H1 (cell line): ENCODE data around the gene PACSIN1. TPM values are rescaled to one million over a fixed set of nuclear protein-coding genes. Genes with fewer than 3 reads are reported as not detected.

Source experiments
- CTCF ChIA-PET: fragments of 300-600 bp; sonication (Branson Sonifier 250); formaldehyde crosslinking; loops from one replicate; lab custom pipeline; 2021; ENCODE audit not compliant: partially characterized antibody; lab: Charles Lee
- POLR2A ChIA-PET: fragments of 300-600 bp; sonication (Branson Sonifier 250); formaldehyde crosslinking; loops from one replicate; lab custom pipeline; 2021; ENCODE audit warnings: inconsistent platforms; ENCODE audit not compliant: partially characterized antibody; lab: Charles Lee
- DNase-seq, 2 experiments: peaks; one replicate each; pipeline versions ENCODE4 v3.0.0 to v3.0.0-alpha.2; 2010 to 2022; ENCODE audit warnings: low spot score in 2 of 2, low read depth in 1 of 2, mixed read lengths in 1 of 2
- FAIRE-seq: peaks from 2 replicates; lab custom pipeline; 2011; peaks lifted over from hg19 to GRCh38; lab: Jason Lieb, UNC
- H2AFZ ChIP-seq: 2 replicates; pipeline ENCODE4 v1.8.1; 2012; ENCODE audit warnings: low read length, inconsistent platforms
- H2AK5ac ChIP-seq: 2 replicates; pipeline ENCODE4 v1.6.1; 2013; ENCODE audit warnings: low read depth, low read length
- H2BK120ac ChIP-seq: replicated peaks from 2 replicates; pipeline ENCODE3; 2013; ENCODE audit warnings: low read depth, low read length, inconsistent platforms
- H2BK12ac ChIP-seq: 2 replicates; pipeline ENCODE4 v1.6.1; 2013; ENCODE audit warnings: low read depth, low read length
- H2BK15ac ChIP-seq: 2 replicates; pipeline ENCODE4 v1.6.1; 2013; ENCODE audit warnings: low read length
- H2BK20ac ChIP-seq: 2 replicates; pipeline ENCODE4 v1.6.1; 2013; ENCODE audit warnings: low read length
- H2BK5ac ChIP-seq: 2 replicates; pipeline ENCODE4 v1.6.1; 2013; ENCODE audit warnings: low read depth, low read length
- H3K14ac ChIP-seq: 2 replicates; pipeline ENCODE4 v1.6.1; 2013; ENCODE audit warnings: inconsistent platforms; ENCODE audit not compliant: insufficient read length
- H3K18ac ChIP-seq: 2 replicates; pipeline ENCODE4 v1.6.1; 2013; ENCODE audit warnings: low read length; ENCODE audit errors: extremely low read depth
- H3K23ac ChIP-seq: 2 replicates; pipeline ENCODE4 v1.6.1; 2013; ENCODE audit warnings: inconsistent platforms; ENCODE audit not compliant: insufficient read length
- H3K23me2 ChIP-seq: 2 replicates; pipeline ENCODE4 v1.6.1; 2013; ENCODE audit warnings: low read depth, low read length
- H3K27ac ChIP-seq: 2 replicates; pipeline ENCODE4 v1.6.1; 2011; ENCODE audit warnings: low read depth, low read length, inconsistent platforms
- H3K27me3 ChIP-seq, 4 experiments: replicated peaks in 1 of 4; 1 replicate in 1 of 4; 2 replicates in 3 of 4; pipeline versions ENCODE4 v1.6.1 to v1.8.1; 2011 to 2013; ENCODE audit warnings: low read length in 3 of 4, mild to moderate bottlenecking in 3 of 4, inconsistent platforms in 2 of 4, mixed read lengths in 2 of 4, moderate library complexity in 1 of 4; ENCODE audit not compliant: control insufficient read depth in 3 of 4, insufficient read depth in 3 of 4; ENCODE audit errors: extremely low read depth in 1 of 4
- H3K36me3 ChIP-seq, 4 experiments: 2 replicates each; pipeline versions ENCODE4 v1.6.1 to v1.8.1; 2011 to 2013; ENCODE audit warnings: mild to moderate bottlenecking in 4 of 4, low read length in 3 of 4, moderate library complexity in 2 of 4, control low read depth in 1 of 4, inconsistent platforms in 1 of 4; ENCODE audit not compliant: insufficient read depth in 4 of 4, control insufficient read depth in 2 of 4
- H3K4ac ChIP-seq: replicated peaks from 2 replicates; pipeline ENCODE3; 2013; ENCODE audit warnings: low read length, low read depth, mixed read lengths, inconsistent platforms; ENCODE audit not compliant: insufficient read length
- H3K4me1 ChIP-seq, 4 experiments: replicated peaks in 1 of 4; 1 replicate in 1 of 4; 2 replicates in 3 of 4; pipeline versions ENCODE4 v1.6.1 to v1.8.1; 2011 to 2013; ENCODE audit warnings: low read length in 3 of 4, inconsistent platforms in 2 of 4, mixed read lengths in 1 of 4; ENCODE audit not compliant: insufficient read depth in 4 of 4, control insufficient read depth in 3 of 4
- H3K4me2 ChIP-seq, 2 experiments: 2 replicates each; pipeline versions ENCODE4 v1.6.1 to v1.8.1; 2011 to 2013; ENCODE audit warnings: low read depth in 2 of 2, low read length in 2 of 2, control low read depth in 1 of 2, inconsistent platforms in 1 of 2, mild to moderate bottlenecking in 1 of 2; ENCODE audit not compliant: insufficient read depth in 1 of 2
- H3K4me3 ChIP-seq, 4 experiments: fragments of 200-600, 300-600 bp in 1 of 4; sonication (generic), shearing (Covaris generic), sonication (Bioruptor Twin) in 1 of 4; 2 replicates each; pipeline versions ENCODE4 v1.5.1 to v1.8.1; 2011 to 2016; ENCODE audit warnings: low read length in 4 of 4, low read depth in 3 of 4, control low read depth in 2 of 4, inconsistent platforms in 2 of 4, mild to moderate bottlenecking in 2 of 4, mixed read lengths in 1 of 4, moderate library complexity in 1 of 4; ENCODE audit not compliant: insufficient read depth in 2 of 4; ENCODE audit errors: extremely low read depth in 1 of 4
- H3K56ac ChIP-seq: replicated peaks from 2 replicates; pipeline ENCODE3; 2013; ENCODE audit warnings: low read depth, mild to moderate bottlenecking, mixed read lengths, low read length, inconsistent platforms; ENCODE audit not compliant: insufficient read length
- H3K79me1 ChIP-seq: 2 replicates; pipeline ENCODE4 v1.6.1; 2013; ENCODE audit warnings: low read depth, low read length, control low read depth
- H3K79me2 ChIP-seq, 2 experiments: 2 replicates each; pipeline versions ENCODE4 v1.6.1 to v1.8.1; 2012 to 2013; ENCODE audit warnings: low read length in 2 of 2, mild to moderate bottlenecking in 2 of 2, inconsistent platforms in 1 of 2; ENCODE audit not compliant: insufficient read depth in 2 of 2, control insufficient read depth in 1 of 2
- H3K9ac ChIP-seq, 4 experiments: replicated peaks in 1 of 4; 1 replicate in 1 of 4; 2 replicates in 3 of 4; pipeline versions ENCODE4 v1.6.1 to v1.8.1; 2011 to 2013; ENCODE audit warnings: low read depth in 3 of 4, low read length in 3 of 4, control low read depth in 2 of 4, mild to moderate bottlenecking in 2 of 4, moderate library complexity in 2 of 4, inconsistent platforms in 1 of 4; ENCODE audit errors: extremely low read depth in 1 of 4
- H3K9me3 ChIP-seq, 2 experiments: 2 replicates each; pipeline versions ENCODE4 v1.6.1 to v1.8.1; 2012 to 2013; ENCODE audit warnings: mild to moderate bottlenecking in 2 of 2, moderate library complexity in 2 of 2, control low read depth in 1 of 2, inconsistent platforms in 1 of 2, low read depth in 1 of 2, low read length in 1 of 2, mixed read lengths in 1 of 2; ENCODE audit not compliant: insufficient read depth in 2 of 2
- H4K20me1 ChIP-seq, 2 experiments: replicated peaks in 1 of 2; 2 replicates each; pipeline versions ENCODE3 to v1.8.1; 2011 to 2013; ENCODE audit warnings: inconsistent platforms in 2 of 2, low read length in 2 of 2, mild to moderate bottlenecking in 1 of 2; ENCODE audit not compliant: insufficient read depth in 2 of 2, control insufficient read depth in 1 of 2
- H4K5ac ChIP-seq: 2 replicates; pipeline ENCODE4 v1.6.1; 2013; ENCODE audit warnings: low read length, low read depth, mixed read lengths, inconsistent platforms; ENCODE audit not compliant: insufficient read length
- H4K8ac ChIP-seq: 2 replicates; pipeline ENCODE4 v1.8.0; 2013; ENCODE audit warnings: mild to moderate bottlenecking, moderate library complexity, low read length, inconsistent platforms; ENCODE audit not compliant: insufficient read depth; ENCODE audit errors: extremely low read depth
- H4K91ac ChIP-seq: replicated peaks from 2 replicates; pipeline ENCODE3; 2013; ENCODE audit warnings: low read length, mixed read lengths, inconsistent platforms; ENCODE audit not compliant: insufficient read length
- ATF2 ChIP-seq: IDR thresholded peaks from 2 replicates; pipeline ENCODE4 v1.6.1; 2012; ENCODE audit warnings: low read length, inconsistent platforms
- BRCA1 ChIP-seq: IDR thresholded peaks from 2 replicates; pipeline ENCODE4 v1.6.1; 2012; ENCODE audit warnings: low read depth, low read length, improper control_type of control experiment
- CTBP2 ChIP-seq: IDR thresholded peaks from 2 replicates; pipeline ENCODE4 v1.7.0; 2011; ENCODE audit warnings: borderline replicate concordance, mild to moderate bottlenecking, moderate library complexity, mixed read lengths, low read length; ENCODE audit not compliant: insufficient read depth, insufficient read length
- EP300 ChIP-seq, 2 experiments: IDR thresholded peaks; 1 replicate in 1 of 2; 2 replicates in 1 of 2; pipeline ENCODE4 v1.6.1; 2011 to 2012; ENCODE audit warnings: low read depth in 2 of 2, low read length in 2 of 2, mild to moderate bottlenecking in 2 of 2, borderline replicate concordance in 1 of 2, inconsistent platforms in 1 of 2, moderate library complexity in 1 of 2
- KDM4A ChIP-seq: IDR thresholded peaks from one replicate; pipeline ENCODE4 v1.7.1; 2012; ENCODE audit warnings: low read depth, mild to moderate bottlenecking, moderate library complexity, low read length, inconsistent platforms; ENCODE audit not compliant: severe bottlenecking
- SAP30 ChIP-seq: fragments of 300-600 bp; sonication (generic); IDR thresholded peaks from 2 replicates; pipeline ENCODE4 v1.7.1; 2012; ENCODE audit warnings: low read length, moderate library complexity, mild to moderate bottlenecking, inconsistent platforms; ENCODE audit not compliant: insufficient read depth, insufficient replicate concordance
- SUZ12 ChIP-seq: fragments of 200-600 bp; sonication (generic); IDR thresholded peaks from 2 replicates; pipeline ENCODE4 v1.6.1; 2012; ENCODE audit warnings: mild to moderate bottlenecking, inconsistent platforms, low read length, moderate library complexity, mixed read lengths
- TAF1 ChIP-seq: IDR thresholded peaks from 2 replicates; pipeline ENCODE4 v1.6.1; 2011; ENCODE audit warnings: mild to moderate bottlenecking, low read depth, low read length
- TCF12 ChIP-seq: IDR thresholded peaks from 2 replicates; pipeline ENCODE4 v1.6.1; 2011; ENCODE audit warnings: low read depth, mild to moderate bottlenecking, low read length
- USF2 ChIP-seq: IDR thresholded peaks from 2 replicates; pipeline ENCODE4 v1.6.1; 2011; ENCODE audit warnings: low read length, improper control_type of control experiment
- WGBS, 2 experiments: shearing (Covaris generic) in 1 of 2; methylation state at CpG; one replicate each; pipeline versions ENCODE4 v1.1.6 to v1.1.7; 2013 to 2015; ENCODE audit warnings: low lambda C conversion rate in 2 of 2, mixed read lengths in 2 of 2, inconsistent platforms in 1 of 2, low coverage in 1 of 2, missing lambda C conversion rate in 1 of 2; ENCODE audit not compliant: insufficient replicate concordance in 2 of 2, insufficient coverage in 1 of 2, insufficient read length in 1 of 2; ENCODE audit errors: extremely low coverage in 1 of 2, missing lambda C conversion rate in 1 of 2; 5-methylcytosine and 5-hydroxymethylcytosine counted together
- polyA plus RNA-seq, 7 experiments: library from polyadenylated mRNA; depleted of rRNA in 3 of 7; stranded (reverse) in 5 of 7; unstranded in 2 of 7; fragments of >200 nt in 5 of 7; fragments of 200-250 nt in 2 of 7; gene quantifications; 1 replicate in 5 of 7; 2 replicates in 1 of 7; 4 replicates in 1 of 7; pipeline versions ENCODE4 v1.2.1 to v1.2.3, GENCODE V29; 2011 to 2013; ENCODE audit warnings: missing spikeins in 2 of 7, mixed read lengths in 2 of 7
- total RNA-seq: library from RNA; stranded (reverse); fragmentation: NEBNext Ultra II Directional; extraction: Animal tissue kit (Norgen Biotek cat#: 25700); gene quantifications from 2 replicates; pipeline ENCODE4 v1.2.1, GENCODE V29; 2021

PACSIN1 gene
- total and polyA plus RNA-seq, 2 of the 8 experiments (the other 6 are each of a cell fraction or from before 2014, with no cell fraction given) = 5.9 to 11.1 TPM

- no peak overlapping the region for H3K14ac ChIP-seq
- H3K36me3 ChIP-seq = no peaks in the 10 kb centered on the region
- ChIA-PET CTCF (interaction anchor here (0.9 to 1.1 kb wide), 4 partner anchors 29 to 94 kb away, joined by 3 to 5 read pairs (median 4); no protein-coding TSS in a partner anchor), POLR2A (interaction anchor here (1.0 to 1.2 kb wide), 2 partner anchors 20 to 21 kb away, joined by 3 to 4 read pairs; no protein-coding TSS in a partner anchor)
- no peak overlapping the region for H3K56ac ChIP-seq
- peaks cover 0 to 1% of the 10 kb centered on the region in 2 experiments for H4K20me1 ChIP-seq
- H3K9ac ChIP-seq = no peak overlapping the region
- no peaks in the 10 kb centered on the region for H3K79me1 ChIP-seq
- no peak overlapping the region for H4K5ac ChIP-seq
- H3K23me2 ChIP-seq = no peaks in the 10 kb centered on the region
- no peak overlapping the region for H2BK20ac ChIP-seq
- H3K79me2 ChIP-seq = no peaks in the 10 kb centered on the region
- no peak overlapping the region for H3K23ac ChIP-seq
- no peak overlapping the region for H2AFZ ChIP-seq
- FAIRE-seq (no peak), DNase-seq (no peak)
- no peak overlapping the region for H3K4me2 ChIP-seq
- no peak overlapping the region for H2AK5ac ChIP-seq
- H3K4me3 ChIP-seq = no peak overlapping the region
- 88% methylated on average over 5 of the region's 5 CpGs; no CpG with 5 or more reads in 1 of the 2 experiments for WGBS, 2 experiments
- no peak overlapping the region for H4K91ac ChIP-seq
- no peaks in the 10 kb centered on the region for H3K9me3 ChIP-seq
- H2BK15ac ChIP-seq = no peak overlapping the region
- H2BK5ac ChIP-seq = no peak overlapping the region
- no peak overlapping the region for H3K4ac ChIP-seq
- no peak overlapping the region for H3K18ac ChIP-seq
- no peak overlapping the region for H3K27ac ChIP-seq
- no peak overlapping the region for H2BK120ac ChIP-seq
- H3K4me1 ChIP-seq = peaks cover 0 to 4% (median 0%) of the 10 kb centered on the region in 4 experiments; a peak in 1 of 7 replicates
- H3K27me3 ChIP-seq = no peaks in the 10 kb centered on the region
- H2BK12ac ChIP-seq = no peak overlapping the region
- H4K8ac ChIP-seq = no peak overlapping the region
- TF ChIP-seq TCF12 (no peak), KDM4A (no peak), SAP30 (no peak), BRCA1 (no peak), SUZ12 (no peak), TAF1 (no peak), EP300 (IDR thresholded peaks at IDR 0.05; ENCODE audit: borderline replicate concordance in 1 of 2, low read depth in 2 of 2, low read length in 2 of 2) (no peak), CTBP2 (no peak), USF2 (no peak), ATF2 (no peak)
Observed at GRCh38 chr6:34552620-34553019, 86.7 kb downstream of the PACSIN1 start.
